ENCODE data around the gene SOX5. TPM values are rescaled to one million over a fixed set of nuclear protein-coding genes. Genes with fewer than 3 reads are reported as not detected.

Gene SOX5
- total and polyA plus RNA-seq, 2 donors (not counting 1 experiment from before 2014, with no cell fraction given) = 9.2 to 32.0 TPM

DNA sequence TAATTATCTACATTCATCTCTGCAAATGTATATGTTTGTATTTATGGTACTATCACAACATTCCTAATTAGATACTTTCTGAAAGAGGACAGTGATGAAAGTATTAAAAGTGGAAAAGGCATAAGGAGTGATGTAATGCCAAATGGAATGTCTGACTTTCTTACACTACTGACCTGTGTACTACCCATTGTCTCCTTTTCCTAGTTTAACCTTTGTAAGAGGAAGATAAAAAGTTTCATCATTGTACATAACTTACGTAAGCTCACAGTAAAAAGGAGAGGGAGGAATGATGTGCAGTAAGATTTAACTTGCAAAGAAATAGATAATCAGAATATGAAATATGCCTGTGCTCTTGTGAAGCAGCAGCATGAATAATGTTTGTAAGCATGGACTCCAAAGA lies 55.9 kb downstream of the SOX5 start:
- DNase-seq (ENCODE audit: low read depth in 2 of 2) = peak in 1 of 2 donors; percentile 57
- Histone ChIP-seq H3K9me3 (ENCODE audit: control insufficient read depth, insufficient read depth, low read depth, low read length) (no peaks in the 10 kb centered on the region), H3K36me3 (ENCODE audit: control insufficient read depth, insufficient read depth, low read length) (no peaks in the 10 kb centered on the region), H3K4me1 (ENCODE audit: control insufficient read depth, extremely low read depth, insufficient read depth, low read length) (no peaks in the 10 kb centered on the region), H3K4me3 (replicated peaks in 1 of 4; ENCODE audit: control extremely low read depth in 1 of 4, insufficient read depth in 1 of 4, low read depth in 3 of 4, low read length in 4 of 4) (no peak overlapping the region), H4K20me1 (ENCODE audit: control insufficient read depth, extremely low read depth, insufficient read depth, low read length) (no peaks in the 10 kb centered on the region), H3K27me3 (ENCODE audit: control insufficient read depth, insufficient read depth, low read length) (no peaks in the 10 kb centered on the region), H3K9ac (ENCODE audit: insufficient read depth, low read length) (no peak overlapping the region), H3K4me2 (ENCODE audit: extremely low read depth, insufficient read depth, low read length) (no peak overlapping the region), H3K79me2 (ENCODE audit: control insufficient read depth, insufficient read depth, low read length) (no peaks in the 10 kb centered on the region), H3K27ac (ENCODE audit: insufficient read depth, low read length) (no peak overlapping the region), H2AFZ (ENCODE audit: low read length) (no peak overlapping the region)
- TF ChIP-seq EZH2 (IDR thresholded peaks at IDR 0.05; ENCODE audit: low read length, missing control alignments) (no peak), CTCF (conservative IDR thresholded peaks at IDR 0.05 in 1 of 2, IDR thresholded peaks at IDR 0.05 in 1 of 2; ENCODE audit: low read depth in 1 of 2, low read length in 2 of 2) (no peak)

GRCh38 chr12:23891115-23891514 lies 58.4 kb downstream of the SOX5 start:
- H2AFZ ChIP-seq (ENCODE audit: low read length) = no peak overlapping the region
- no peak overlapping the region for H3K4me3 ChIP-seq (replicated peaks in 1 of 4; ENCODE audit: control extremely low read depth in 1 of 4, insufficient read depth in 1 of 4, low read depth in 3 of 4, low read length in 4 of 4)
- H3K9me3 ChIP-seq (ENCODE audit: control insufficient read depth, insufficient read depth, low read depth, low read length) = no peaks in the 10 kb centered on the region
- no peaks in the 10 kb centered on the region for H3K36me3 ChIP-seq (ENCODE audit: control insufficient read depth, insufficient read depth, low read length)
- no peak overlapping the region for H3K9ac ChIP-seq (ENCODE audit: insufficient read depth, low read length)
- no peaks in the 10 kb centered on the region for H3K4me1 ChIP-seq (ENCODE audit: control insufficient read depth, extremely low read depth, insufficient read depth, low read length)
- H3K4me2 ChIP-seq (ENCODE audit: extremely low read depth, insufficient read depth, low read length) = no peak overlapping the region
- no peaks in the 10 kb centered on the region for H3K79me2 ChIP-seq (ENCODE audit: control insufficient read depth, insufficient read depth, low read length)
- H3K27ac ChIP-seq (ENCODE audit: insufficient read depth, low read length) = no peak overlapping the region
- no peaks in the 10 kb centered on the region for H4K20me1 ChIP-seq (ENCODE audit: control insufficient read depth, extremely low read depth, insufficient read depth, low read length)
- no peaks in the 10 kb centered on the region for H3K27me3 ChIP-seq (ENCODE audit: control insufficient read depth, insufficient read depth, low read length)
- TF ChIP-seq CTCF (conservative IDR thresholded peaks at IDR 0.05 in 1 of 2, IDR thresholded peaks at IDR 0.05 in 1 of 2; ENCODE audit: low read depth in 1 of 2, low read length in 2 of 2) (no peak), EZH2 (IDR thresholded peaks at IDR 0.05; ENCODE audit: low read length, missing control alignments) (no peak)
- no peak for DNase-seq (ENCODE audit: low read depth in 2 of 2)

GRCh38 chr12:23889069-23889440 lies 60.4 kb downstream of the SOX5 start:
- no peak overlapping the region for H3K4me2 ChIP-seq (ENCODE audit: extremely low read depth, insufficient read depth, low read length)
- no peak overlapping the region for H2AFZ ChIP-seq (ENCODE audit: low read length)
- no peaks in the 10 kb centered on the region for H3K9me3 ChIP-seq (ENCODE audit: control insufficient read depth, insufficient read depth, low read depth, low read length)
- H3K4me3 ChIP-seq (replicated peaks in 1 of 4; ENCODE audit: control extremely low read depth in 1 of 4, insufficient read depth in 1 of 4, low read depth in 3 of 4, low read length in 4 of 4) = no peak overlapping the region
- H3K9ac ChIP-seq (ENCODE audit: insufficient read depth, low read length) = no peak overlapping the region
- DNase-seq (ENCODE audit: low read depth in 2 of 2) = no peak
- no peaks in the 10 kb centered on the region for H3K4me1 ChIP-seq (ENCODE audit: control insufficient read depth, extremely low read depth, insufficient read depth, low read length)
- no peak overlapping the region for H3K27ac ChIP-seq (ENCODE audit: insufficient read depth, low read length)
- H4K20me1 ChIP-seq (ENCODE audit: control insufficient read depth, extremely low read depth, insufficient read depth, low read length) = no peaks in the 10 kb centered on the region
- TF ChIP-seq EZH2 (IDR thresholded peaks at IDR 0.05; ENCODE audit: low read length, missing control alignments) = no peak
- no peak for TF ChIP-seq CTCF (conservative IDR thresholded peaks at IDR 0.05 in 1 of 2, IDR thresholded peaks at IDR 0.05 in 1 of 2; ENCODE audit: low read depth in 1 of 2, low read length in 2 of 2)
- no peaks in the 10 kb centered on the region for H3K36me3 ChIP-seq (ENCODE audit: control insufficient read depth, insufficient read depth, low read length)
- no peaks in the 10 kb centered on the region for H3K79me2 ChIP-seq (ENCODE audit: control insufficient read depth, insufficient read depth, low read length)
- no peaks in the 10 kb centered on the region for H3K27me3 ChIP-seq (ENCODE audit: control insufficient read depth, insufficient read depth, low read length)
